OCI-LY3 (cell line): ENCODE results near the gene MS4A14.

ENCODE experiments used
- H2AFZ ChIP-seq: fragments of 200-600, 300-600 bp; shearing (Covaris generic); 2 replicates; pipeline ENCODE4 v1.6.0; 2014; ENCODE audit warnings: antibody characterized with exemption, low read depth, low read length
- H3K27ac ChIP-seq: fragments of 200-600, 300-600 bp; sonication (generic); 2 replicates; pipeline ENCODE4 v1.5.1; 2014; ENCODE audit warnings: mild to moderate bottlenecking, low read length, moderate library complexity, mixed read lengths
- H3K27me3 ChIP-seq: fragments of 200-600, 300-600 bp; sonication (generic); 2 replicates; pipeline ENCODE4 v1.6.1; 2014; ENCODE audit warnings: low read depth, low read length, mixed read lengths
- H3K36me3 ChIP-seq: fragments of 200-600, 300-600 bp; sonication (generic); replicated peaks from 2 replicates; pipeline ENCODE3; 2014; ENCODE audit warnings: low read depth, low read length, mixed read lengths
- H3K4me1 ChIP-seq: fragments of 300-600, 200-600 bp; sonication (generic); 2 replicates; pipeline ENCODE4 v1.6.1; 2014; ENCODE audit warnings: low read length, mixed read lengths
- H3K4me2 ChIP-seq: fragments of 200-600, 300-600 bp; sonication (generic); 2 replicates; pipeline ENCODE4 v1.6.1; 2014; ENCODE audit warnings: low read length, mixed read lengths
- H3K4me3 ChIP-seq: fragments of 300-600, 200-600 bp; sonication (generic); 2 replicates; pipeline ENCODE4 v1.5.1; 2014; ENCODE audit warnings: antibody characterized with exemption, mild to moderate bottlenecking, low read length, moderate library complexity
- H3K79me2 ChIP-seq: fragments of 300-600, 200-600 bp; shearing (Covaris generic); 2 replicates; pipeline ENCODE4 v1.6.1; 2014; ENCODE audit warnings: mild to moderate bottlenecking, low read length, mixed read lengths
- H3K9ac ChIP-seq: fragments of 300-600, 200-600 bp; shearing (Covaris generic); 2 replicates; pipeline ENCODE4 v1.6.0; 2014; ENCODE audit warnings: mild to moderate bottlenecking, low read length, moderate library complexity
- H3K9me3 ChIP-seq: fragments of 200-600, 300-600 bp; shearing (Covaris generic); 2 replicates; pipeline ENCODE4 v1.6.1; 2014; ENCODE audit warnings: low read length, mixed read lengths; ENCODE audit not compliant: insufficient read depth
- H4K20me1 ChIP-seq: fragments of 200-600, 300-600 bp; sonication (generic); 2 replicates; pipeline ENCODE4 v1.6.1; 2016; ENCODE audit warnings: low read length, mixed read lengths; ENCODE audit not compliant: insufficient read depth
- EZH2phosphoT487 ChIP-seq: fragments of 200-600 bp; shearing (Covaris generic); IDR thresholded peaks from 2 replicates; pipeline ENCODE4 v1.6.1; 2018; ENCODE audit warnings: antibody characterized with exemption, mixed run types, low read depth
- TF ChIP-seq, protein P1 (sequence below): fragments of 200-600, 300-600 bp; sonication (generic); IDR thresholded peaks from 2 replicates; pipeline ENCODE4 v1.5.1; 2014; ENCODE audit warnings: antibody characterized with exemption, low read length, low read depth

The MS4A14 gene

GRCh38 chr11:60370252-60370810 is 25.9 kb upstream of the MS4A14 start:
- Histone ChIP-seq H3K4me1 (peaks cover 20% of the 10 kb centered on the region), H2AFZ (no peak overlapping the region), H3K4me2 (no peak overlapping the region), H3K4me3 (no peak overlapping the region), H3K36me3 (peaks cover 49% of the 10 kb centered on the region), H4K20me1 (no peaks in the 10 kb centered on the region), H3K9me3 (peaks cover 45% of the 10 kb centered on the region; the same call in 1 of the 2 replicates), H3K27me3 (no peaks in the 10 kb centered on the region), H3K9ac (no peak overlapping the region), H3K79me2 (no peaks in the 10 kb centered on the region), H3K27ac (no peak overlapping the region)
- TF ChIP-seq, protein P1, sequence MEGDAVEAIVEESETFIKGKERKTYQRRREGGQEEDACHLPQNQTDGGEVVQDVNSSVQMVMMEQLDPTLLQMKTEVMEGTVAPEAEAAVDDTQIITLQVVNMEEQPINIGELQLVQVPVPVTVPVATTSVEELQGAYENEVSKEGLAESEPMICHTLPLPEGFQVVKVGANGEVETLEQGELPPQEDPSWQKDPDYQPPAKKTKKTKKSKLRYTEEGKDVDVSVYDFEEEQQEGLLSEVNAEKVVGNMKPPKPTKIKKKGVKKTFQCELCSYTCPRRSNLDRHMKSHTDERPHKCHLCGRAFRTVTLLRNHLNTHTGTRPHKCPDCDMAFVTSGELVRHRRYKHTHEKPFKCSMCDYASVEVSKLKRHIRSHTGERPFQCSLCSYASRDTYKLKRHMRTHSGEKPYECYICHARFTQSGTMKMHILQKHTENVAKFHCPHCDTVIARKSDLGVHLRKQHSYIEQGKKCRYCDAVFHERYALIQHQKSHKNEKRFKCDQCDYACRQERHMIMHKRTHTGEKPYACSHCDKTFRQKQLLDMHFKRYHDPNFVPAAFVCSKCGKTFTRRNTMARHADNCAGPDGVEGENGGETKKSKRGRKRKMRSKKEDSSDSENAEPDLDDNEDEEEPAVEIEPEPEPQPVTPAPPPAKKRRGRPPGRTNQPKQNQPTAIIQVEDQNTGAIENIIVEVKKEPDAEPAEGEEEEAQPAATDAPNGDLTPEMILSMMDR = no peak
- TF ChIP-seq EZH2phosphoT487 = no peak

DNA sequence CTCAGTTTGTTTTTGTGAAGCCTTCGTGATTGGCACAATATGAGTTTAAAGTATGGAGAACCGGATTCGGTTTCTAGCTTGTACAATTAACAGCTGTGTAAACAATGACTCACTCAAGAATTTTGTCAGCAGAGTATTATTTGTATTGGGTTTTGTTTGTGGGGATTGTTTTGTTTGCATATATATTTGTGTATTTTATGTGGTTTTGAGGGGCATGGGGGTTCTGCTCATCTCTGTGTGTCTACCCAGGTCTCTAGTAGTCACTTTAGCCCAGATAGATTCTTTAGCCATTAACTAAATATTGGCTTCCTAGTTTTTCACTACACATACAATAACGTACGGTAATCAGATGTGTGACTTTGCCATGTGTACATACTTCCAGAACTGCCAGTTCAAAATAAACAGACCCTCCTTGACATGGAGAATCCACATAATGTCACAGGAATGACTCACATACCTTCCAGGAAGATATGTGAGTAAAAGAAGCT is 25.4 kb upstream of the MS4A14 start:
- H3K79me2 ChIP-seq = no peaks in the 10 kb centered on the region
- no peak overlapping the region for H3K27ac ChIP-seq
- H3K9ac ChIP-seq = no peak overlapping the region
- no peaks in the 10 kb centered on the region for H4K20me1 ChIP-seq
- H3K9me3 ChIP-seq = peaks cover 42% of the 10 kb centered on the region; the same call in 1 of the 2 replicates
- H3K27me3 ChIP-seq = no peaks in the 10 kb centered on the region
- no peak overlapping the region for H2AFZ ChIP-seq
- TF ChIP-seq EZH2phosphoT487 = no peak
- TF ChIP-seq, protein P1 = no peak
- peaks cover 46% of the 10 kb centered on the region for H3K36me3 ChIP-seq
- no peak overlapping the region for H3K4me2 ChIP-seq
- peaks cover 19% of the 10 kb centered on the region for H3K4me1 ChIP-seq
- no peak overlapping the region for H3K4me3 ChIP-seq

DNA sequence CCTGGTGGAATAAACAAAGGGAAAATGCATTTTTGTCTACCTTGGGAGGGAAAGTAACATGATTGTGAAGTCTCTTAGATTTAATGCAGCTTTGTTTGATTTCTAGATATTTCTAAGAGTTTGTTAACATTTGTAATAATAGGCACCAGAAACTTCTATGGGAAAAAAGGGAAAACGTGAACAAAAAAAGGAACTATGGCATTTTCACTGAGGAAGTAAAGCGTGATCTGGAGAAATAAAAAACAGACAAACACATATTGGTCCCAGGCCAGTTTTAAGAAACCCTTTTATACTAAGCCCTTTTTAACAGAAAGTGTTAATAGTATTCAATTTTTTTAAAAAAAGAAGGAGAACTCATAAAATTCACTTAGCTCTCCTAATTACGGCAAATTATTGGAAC is 24.9 kb upstream of the MS4A14 start:
- peaks cover 42% of the 10 kb centered on the region; the same call in 1 of the 2 replicates for H3K9me3 ChIP-seq
- H4K20me1 ChIP-seq = no peaks in the 10 kb centered on the region
- H3K4me1 ChIP-seq = peaks cover 19% of the 10 kb centered on the region
- no peak overlapping the region for H3K27ac ChIP-seq
- H2AFZ ChIP-seq = no peak overlapping the region
- H3K36me3 ChIP-seq = peaks cover 46% of the 10 kb centered on the region
- no peak for TF ChIP-seq EZH2phosphoT487
- TF ChIP-seq, protein P1 = no peak
- no peak overlapping the region for H3K4me3 ChIP-seq
- no peaks in the 10 kb centered on the region for H3K27me3 ChIP-seq
- H3K4me2 ChIP-seq = no peak overlapping the region
- no peak overlapping the region for H3K9ac ChIP-seq
- H3K79me2 ChIP-seq = no peaks in the 10 kb centered on the region

GRCh38 chr11:60371854-60372253 is 24.4 kb upstream of the MS4A14 start:
- H3K4me2 ChIP-seq = no peak overlapping the region

More at GRCh38 chr11:60371854-60372253, 24.4 kb upstream of the MS4A14 start:
- TF ChIP-seq, protein P1 = no peak
- TF ChIP-seq EZH2phosphoT487 = no peak
- Histone ChIP-seq H3K9me3 (peaks cover 42% of the 10 kb centered on the region; the same call in 1 of the 2 replicates), H3K36me3 (peaks cover 46% of the 10 kb centered on the region), H3K27ac (no peak overlapping the region), H2AFZ (no peak overlapping the region), H4K20me1 (no peaks in the 10 kb centered on the region), H3K9ac (no peak overlapping the region), H3K4me3 (no peak overlapping the region), H3K4me1 (peaks cover 15% of the 10 kb centered on the region), H3K79me2 (no peaks in the 10 kb centered on the region), H3K27me3 (no peaks in the 10 kb centered on the region)
